Stomach (tissue), 4 donors: ENCODE measurements around the gene OSMR.

Source experiments
- POLR2A ChIP-seq, 4 donors: fragments of 450-650 bp; IDR thresholded peaks; one replicate each; pipeline ENCODE4 v1.6.1; 2016; ENCODE audit warnings: antibody characterized with exemption in 4 of 4, control low read depth in 2 of 4, mild to moderate bottlenecking in 1 of 4, moderate library complexity in 1 of 4
- TF ChIP-seq, protein P1 (sequence below), 7 experiments: fragments of 450-650 bp in 4 of 7; fragments of 200-600 bp in 3 of 7; sonication (generic) in 3 of 7; IDR thresholded peaks; one replicate each; pipeline ENCODE4 v1.5.1; 2016 to 2019; ENCODE audit warnings: antibody characterized with exemption in 7 of 7, control low read depth in 2 of 7, mild to moderate bottlenecking in 1 of 7

DNA sequence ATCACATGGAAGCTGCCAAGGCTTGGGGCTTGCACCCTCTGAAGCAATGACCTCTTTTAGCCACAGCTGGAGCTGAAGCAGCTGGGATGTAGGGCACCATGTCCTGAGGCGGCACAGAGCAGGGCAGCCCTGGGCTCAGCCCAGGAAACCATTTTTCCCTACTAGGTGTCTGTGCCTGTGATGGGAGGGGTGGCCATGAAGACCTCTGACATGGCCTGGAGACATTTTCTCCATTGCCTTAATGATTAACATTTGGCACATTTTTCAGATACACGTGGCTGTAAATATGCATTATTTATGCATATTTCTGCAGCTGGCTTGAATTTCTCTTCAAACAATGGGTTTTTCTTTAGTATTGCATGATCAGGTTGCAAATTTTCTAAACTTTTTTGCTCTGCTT lies 81.7 kb downstream of the OSMR start:
- no peak for TF ChIP-seq POLR2A (IDR thresholded peaks at IDR 0.05)
- TF ChIP-seq, protein P1, sequence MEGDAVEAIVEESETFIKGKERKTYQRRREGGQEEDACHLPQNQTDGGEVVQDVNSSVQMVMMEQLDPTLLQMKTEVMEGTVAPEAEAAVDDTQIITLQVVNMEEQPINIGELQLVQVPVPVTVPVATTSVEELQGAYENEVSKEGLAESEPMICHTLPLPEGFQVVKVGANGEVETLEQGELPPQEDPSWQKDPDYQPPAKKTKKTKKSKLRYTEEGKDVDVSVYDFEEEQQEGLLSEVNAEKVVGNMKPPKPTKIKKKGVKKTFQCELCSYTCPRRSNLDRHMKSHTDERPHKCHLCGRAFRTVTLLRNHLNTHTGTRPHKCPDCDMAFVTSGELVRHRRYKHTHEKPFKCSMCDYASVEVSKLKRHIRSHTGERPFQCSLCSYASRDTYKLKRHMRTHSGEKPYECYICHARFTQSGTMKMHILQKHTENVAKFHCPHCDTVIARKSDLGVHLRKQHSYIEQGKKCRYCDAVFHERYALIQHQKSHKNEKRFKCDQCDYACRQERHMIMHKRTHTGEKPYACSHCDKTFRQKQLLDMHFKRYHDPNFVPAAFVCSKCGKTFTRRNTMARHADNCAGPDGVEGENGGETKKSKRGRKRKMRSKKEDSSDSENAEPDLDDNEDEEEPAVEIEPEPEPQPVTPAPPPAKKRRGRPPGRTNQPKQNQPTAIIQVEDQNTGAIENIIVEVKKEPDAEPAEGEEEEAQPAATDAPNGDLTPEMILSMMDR (IDR thresholded peaks at IDR 0.05), result no peak
